HG03342 (cell line): ENCODE results near the gene VAMP2.

Experiments used
- ATAC-seq: cut with Tn5 transposase; IDR thresholded peaks from one replicate; pipeline ENCODE4 v1.9.1; 2021; ENCODE audit warnings: mild to moderate bottlenecking, moderate library complexity; ENCODE audit not compliant: unreplicated experiment

The VAMP2 gene

GRCh38 chr17:8124350-8125153 is 38.2 kb downstream of the VAMP2 start:
- ATAC-seq, result no peak

- ATAC-seq, result no peak
Observed at GRCh38 chr17:8123695-8124349, 38.9 kb downstream of the VAMP2 start, which contains the start of gene HES7. HES7 (minus strand) TSS chr17:8124106; CDS start chr17:8124084, 22 bp downstream.

- no peak for ATAC-seq
Observed at GRCh38 chr17:8122924-8123694, 39.6 kb downstream of the VAMP2 start.

GRCh38 chr17:8122422-8122923 is 40.3 kb downstream of the VAMP2 start:
- no peak for ATAC-seq

GRCh38 chr17:8121681-8122421 is 40.9 kb downstream of the VAMP2 start:
- ATAC-seq, result peak; percentile 21

- ATAC-seq, result no peak
Observed at GRCh38 chr17:8121407-8121680, 41.4 kb downstream of the VAMP2 start.

- no peak for ATAC-seq
Observed at GRCh38 chr17:8120520-8121406, 42.0 kb downstream of the VAMP2 start.

GRCh38 chr17:8119581-8120519 is 42.9 kb downstream of the VAMP2 start:
- ATAC-seq, result peak; percentile 27

GRCh38 chr17:8118769-8119580 is 43.8 kb downstream of the VAMP2 start:
- ATAC-seq, result peak; percentile 36

GRCh38 chr17:8117980-8118768 is 44.6 kb downstream of the VAMP2 start, which contains the start of gene ALOXE3:
ALOXE3 (minus strand) TSS chr17:8118514; CDS start chr17:8117990, 524 bp downstream.
- peak; percentile 1 for ATAC-seq

- ATAC-seq, result no peak
Observed at GRCh38 chr17:8117367-8117979, 45.3 kb downstream of the VAMP2 start.

- ATAC-seq, result no peak
Observed at GRCh38 chr17:8116776-8117175, 46.0 kb downstream of the VAMP2 start.

GRCh38 chr17:8110907-8111306 is 51.8 kb downstream of the VAMP2 start:
- ATAC-seq, result no peak

- ATAC-seq, result no peak
Observed at GRCh38 chr17:8110456-8110804, 52.3 kb downstream of the VAMP2 start.

GRCh38 chr17:8109661-8110455 is 52.9 kb downstream of the VAMP2 start:
- ATAC-seq, result no peak
